Uterus (tissue), 4 donors: ENCODE data around the gene HOXB2. TPM values are rescaled to one million over a fixed set of nuclear protein-coding genes. Genes with fewer than 3 reads are reported as not detected.
"Not testable (repeated sequence)": the region's sequence is repeated elsewhere in the genome, so short reads cannot be mapped to it uniquely, and the experiment has no call there.

ENCODE experiments used
- DNase-seq, 2 donors: peaks; one replicate each; pipeline ENCODE4 v3.0.0-alpha.2; 2019 to 2020
- H3K27ac ChIP-seq, 2 donors: fragments of 200-600 bp; sonication (generic); 1 replicate in 1 of 2; 2 replicates in 1 of 2; pipeline ENCODE4 v1.5.1; 2016 to 2018
- H3K27me3 ChIP-seq, 2 donors: fragments of 200-600 bp; sonication (generic); one replicate each; pipeline ENCODE4 v1.5.1; 2018 to 2019; ENCODE audit warnings: control low read depth in 1 of 2
- H3K36me3 ChIP-seq, 2 donors: fragments of 200-600 bp; sonication (generic); one replicate each; pipeline ENCODE4 v1.5.1; 2019; ENCODE audit warnings: control low read depth in 1 of 2
- H3K4me1 ChIP-seq, 2 donors: fragments of 200-600 bp; sonication (generic); one replicate each; pipeline ENCODE4 v1.5.1; 2018 to 2019; ENCODE audit warnings: control low read depth in 1 of 2
- H3K4me3 ChIP-seq, 2 donors: fragments of 200-600 bp; sonication (generic); 1 replicate in 1 of 2; 2 replicates in 1 of 2; pipeline ENCODE4 v1.5.1; 2018 to 2019; ENCODE audit warnings: mild to moderate bottlenecking in 1 of 2
- H3K9me3 ChIP-seq, 2 donors: fragments of 200-600 bp; sonication (generic); one replicate each; pipeline ENCODE4 v1.5.1; 2019; ENCODE audit warnings: control low read depth in 1 of 2
- CTCF ChIP-seq, 4 experiments: fragments of 200-600 bp in 2 of 4; fragments of 450-650 bp in 2 of 4; sonication (generic) in 2 of 4; IDR thresholded peaks; one replicate each; pipeline ENCODE4 v1.5.1; 2016 to 2019; ENCODE audit warnings: antibody characterized with exemption in 4 of 4, mild to moderate bottlenecking in 2 of 4, moderate library complexity in 1 of 4
- POLR2A ChIP-seq, 2 donors: fragments of 450-650 bp; IDR thresholded peaks; one replicate each; pipeline ENCODE4 v1.6.1; 2016; ENCODE audit warnings: antibody characterized with exemption in 2 of 2, mild to moderate bottlenecking in 1 of 2, moderate library complexity in 1 of 2
- intact Hi-C: fragments of 100-400 bp; cut with DNase I; formaldehyde crosslinking; loops from one replicate; pipeline ENCODE4 v1.15.1; 2023; ENCODE audit warnings: low total_unique reads
- total RNA-seq, 4 donors: library from RNA; depleted of rRNA in 3 of 4; stranded (reverse); fragments of >200 nt in 3 of 4; gene quantifications; one replicate each; pipeline versions ENCODE4 v1.1.0 to v1.2.4, GENCODE V29; 2014 to 2023
- donor health status: DM: yes; HTN: yes; CAD: no.

HOXB2 gene
- total RNA-seq, 4 donors from 2014 or later: 4.6 to 24.4 (median 17.4) TPM

- H3K9me3 ChIP-seq: no peaks in the 10 kb centered on the region
- intact Hi-C loops: no loop called here
- no peak overlapping the region for H3K4me3 ChIP-seq
- no peaks in the 10 kb centered on the region for H3K36me3 ChIP-seq
- H3K4me1 ChIP-seq: no peaks in the 10 kb centered on the region
- TF ChIP-seq POLR2A (IDR thresholded peaks at IDR 0.05): no peak
- H3K27ac ChIP-seq: no peak overlapping the region
- H3K27me3 ChIP-seq: no peaks in the 10 kb centered on the region
- DNase-seq: no peak
Measured at GRCh38 chr17:48510761-48511604, 33.9 kb downstream of the HOXB2 start.

- no peaks in the 10 kb centered on the region for H3K27me3 ChIP-seq
- no peak overlapping the region for H3K4me3 ChIP-seq
- intact Hi-C loops: no loop called here
- H3K36me3 ChIP-seq: no peaks in the 10 kb centered on the region
- H3K27ac ChIP-seq: no peak overlapping the region
- TF ChIP-seq POLR2A (IDR thresholded peaks at IDR 0.05) (no peak), CTCF (IDR thresholded peaks at IDR 0.05) (no peak)
- H3K4me1 ChIP-seq: no peaks in the 10 kb centered on the region
- H3K9me3 ChIP-seq: no peaks in the 10 kb centered on the region
- DNase-seq: no peak
Measured at GRCh38 chr17:48510381-48510760, 34.5 kb downstream of the HOXB2 start.

- H3K4me3 ChIP-seq, H3K9me3 ChIP-seq, H3K36me3 ChIP-seq, H3K4me1 ChIP-seq, DNase-seq, intact Hi-C loops, H3K27ac ChIP-seq, H3K27me3 ChIP-seq: not testable (repeated sequence)
Measured at GRCh38 chr17:48509708-48510107, 35.2 kb downstream of the HOXB2 start.

GRCh38 chr17:48506246-48506645 lies 38.7 kb downstream of the HOXB2 start:
- no peaks in the 10 kb centered on the region for H3K4me1 ChIP-seq
- H3K27ac ChIP-seq: no peak overlapping the region
- DNase-seq: no peak
- intact Hi-C loops: no loop called here
- H3K9me3 ChIP-seq: no peaks in the 10 kb centered on the region
- TF ChIP-seq CTCF (IDR thresholded peaks at IDR 0.05): no peak
- no peak for TF ChIP-seq POLR2A (IDR thresholded peaks at IDR 0.05)
- H3K27me3 ChIP-seq: no peaks in the 10 kb centered on the region
- no peak overlapping the region for H3K4me3 ChIP-seq
- no peaks in the 10 kb centered on the region for H3K36me3 ChIP-seq

GRCh38 chr17:48505788-48506187 lies 39.1 kb downstream of the HOXB2 start:
- no peak overlapping the region for H3K4me3 ChIP-seq
- no peaks in the 10 kb centered on the region for H3K4me1 ChIP-seq
- no peak for TF ChIP-seq CTCF (IDR thresholded peaks at IDR 0.05)
- TF ChIP-seq POLR2A (IDR thresholded peaks at IDR 0.05): no peak
- H3K27me3 ChIP-seq: no peaks in the 10 kb centered on the region
- H3K27ac ChIP-seq: no peak overlapping the region
- no peaks in the 10 kb centered on the region for H3K9me3 ChIP-seq
- intact Hi-C loops: no loop called here
- H3K36me3 ChIP-seq: no peaks in the 10 kb centered on the region
- DNase-seq: no peak

- H3K4me1 ChIP-seq: no peaks in the 10 kb centered on the region
- H3K27ac ChIP-seq: no peak overlapping the region
- H3K4me3 ChIP-seq: no peak overlapping the region
- intact Hi-C loops: no loop called here
- no peaks in the 10 kb centered on the region for H3K9me3 ChIP-seq
- no peaks in the 10 kb centered on the region for H3K27me3 ChIP-seq
- no peak for TF ChIP-seq CTCF (IDR thresholded peaks at IDR 0.05)
- TF ChIP-seq POLR2A (IDR thresholded peaks at IDR 0.05): no peak
- no peak for DNase-seq
- H3K36me3 ChIP-seq: no peaks in the 10 kb centered on the region
Measured at GRCh38 chr17:48504953-48505352, 40.0 kb downstream of the HOXB2 start.
